ENCODE data around the gene TRPV5. TPM values are rescaled to one million over a fixed set of nuclear protein-coding genes. Genes with fewer than 3 reads are reported as not detected.

TRPV5 gene
- total and polyA plus RNA-seq, 2 of the 8 experiments (the other 6 are each of a cell fraction or from before 2014, with no cell fraction given), result 0.03 TPM; not detected in 1

GRCh38 chr7:142871260-142872105, 62.1 kb downstream of the TRPV5 start:
- H2BK120ac ChIP-seq (replicated peaks; ENCODE audit: low read depth, low read length), result no peak overlapping the region
- H3K23ac ChIP-seq (ENCODE audit: insufficient read length), result no peak overlapping the region
- no peak overlapping the region for H4K91ac ChIP-seq (replicated peaks; ENCODE audit: insufficient read length, low read length)
- no peak overlapping the region for H4K8ac ChIP-seq (ENCODE audit: extremely low read depth, insufficient read depth, low read length)
- H3K18ac ChIP-seq (ENCODE audit: extremely low read depth, low read length), result no peak overlapping the region
- no peak overlapping the region for H2BK20ac ChIP-seq (ENCODE audit: low read length)
- H3K4me2 ChIP-seq (ENCODE audit: insufficient read depth in 1 of 2, low read depth in 2 of 2, low read length in 2 of 2), result no peak overlapping the region
- H3K4me1 ChIP-seq (replicated peaks in 1 of 4; ENCODE audit: control insufficient read depth in 3 of 4, insufficient read depth in 4 of 4, low read length in 3 of 4), result no peaks in the 10 kb centered on the region; a peak in 1 of 7 replicates
- no peak overlapping the region for H3K4ac ChIP-seq (replicated peaks; ENCODE audit: insufficient read length, low read depth, low read length)
- H4K20me1 ChIP-seq (replicated peaks in 1 of 2; ENCODE audit: control insufficient read depth in 1 of 2, insufficient read depth in 2 of 2, low read length in 2 of 2), result no peaks in the 10 kb centered on the region
- H3K79me1 ChIP-seq (ENCODE audit: low read depth, low read length), result no peaks in the 10 kb centered on the region; the same call in 1 of the 2 replicates
- no peak overlapping the region for H2BK5ac ChIP-seq (ENCODE audit: low read depth, low read length)
- no peak overlapping the region for H2BK15ac ChIP-seq (ENCODE audit: low read length)
- H3K14ac ChIP-seq (ENCODE audit: insufficient read length), result no peak overlapping the region
- no peaks in the 10 kb centered on the region; the same call in 1 of the 2 replicates for H3K23me2 ChIP-seq (ENCODE audit: low read depth, low read length)
- no peak overlapping the region for H2BK12ac ChIP-seq (ENCODE audit: low read depth, low read length)
- no peak for TF ChIP-seq ZNF274 (IDR thresholded peaks at IDR 0.05; ENCODE audit: borderline replicate concordance, extremely low read depth, low read length)
- no peak for TF ChIP-seq CHD1 (IDR thresholded peaks at IDR 0.05; ENCODE audit: low read depth, low read length)
- FAIRE-seq (no peak), DNase-seq (ENCODE audit: low read depth in 1 of 2, low spot score in 2 of 2) (no peak)
- H3K27me3 ChIP-seq (replicated peaks in 1 of 4; ENCODE audit: control insufficient read depth in 3 of 4, extremely low read depth in 1 of 4, insufficient read depth in 3 of 4, low read length in 3 of 4), result no peaks in the 10 kb centered on the region; a peak in 1 of 7 replicates
- no peaks in the 10 kb centered on the region for H3K36me3 ChIP-seq (ENCODE audit: control insufficient read depth in 2 of 4, insufficient read depth in 4 of 4, low read length in 3 of 4)
- H4K5ac ChIP-seq (ENCODE audit: insufficient read length, low read depth, low read length), result no peak overlapping the region
- no peaks in the 10 kb centered on the region for H3K9me3 ChIP-seq (ENCODE audit: insufficient read depth in 2 of 2, low read depth in 1 of 2, low read length in 1 of 2)
- no peak overlapping the region for H2AFZ ChIP-seq (ENCODE audit: low read length)
- CTCF ChIA-PET (ENCODE audit: partially characterized antibody), result interaction anchor here (0.5 to 13.9 kb wide), 24 partner anchors 10 to 606 kb away, joined by 3 to 332 read pairs (median 8); partner anchors contain the start of genes EPHB6 and TRPV6
- no peak overlapping the region for H3K27ac ChIP-seq (ENCODE audit: low read depth, low read length)
- H3K56ac ChIP-seq (replicated peaks; ENCODE audit: insufficient read length, low read depth, low read length), result no peak overlapping the region
- H3K79me2 ChIP-seq (ENCODE audit: control insufficient read depth in 1 of 2, insufficient read depth in 2 of 2, low read length in 2 of 2), result no peaks in the 10 kb centered on the region
- H3K4me3 ChIP-seq (ENCODE audit: extremely low read depth in 1 of 4, insufficient read depth in 2 of 4, low read depth in 3 of 4, low read length in 4 of 4), result no peak overlapping the region
- no peak overlapping the region for H3K9ac ChIP-seq (replicated peaks in 1 of 4; ENCODE audit: extremely low read depth in 1 of 4, low read depth in 3 of 4, low read length in 3 of 4)
- WGBS, 2 experiments (ENCODE audit: extremely low coverage in 1 of 2, insufficient coverage in 1 of 2, insufficient read length in 1 of 2, insufficient replicate concordance in 2 of 2, low coverage in 1 of 2, low lambda C conversion rate in 2 of 2, missing lambda C conversion rate in 1 of 2), result 94% methylated on average over 23 of the region's 23 CpGs; no CpG with 5 or more reads in 1 of the 2 experiments
- H2AK5ac ChIP-seq (ENCODE audit: low read depth, low read length), result no peak overlapping the region
- POLR2A ChIA-PET (ENCODE audit: partially characterized antibody), result interaction anchor here (1.0 kb wide), 1 partner anchor 11 kb away, joined by 3 read pairs; no protein-coding TSS in a partner anchor

All from H1 (cell line).